NCI-H774 (cell line): ENCODE data around the gene ABHD5.

Source experiments
- DNase-seq: peaks from one replicate; lab custom pipeline; 2025; lab: John Stamatoyannopoulos, UW

Gene ABHD5

DNA sequence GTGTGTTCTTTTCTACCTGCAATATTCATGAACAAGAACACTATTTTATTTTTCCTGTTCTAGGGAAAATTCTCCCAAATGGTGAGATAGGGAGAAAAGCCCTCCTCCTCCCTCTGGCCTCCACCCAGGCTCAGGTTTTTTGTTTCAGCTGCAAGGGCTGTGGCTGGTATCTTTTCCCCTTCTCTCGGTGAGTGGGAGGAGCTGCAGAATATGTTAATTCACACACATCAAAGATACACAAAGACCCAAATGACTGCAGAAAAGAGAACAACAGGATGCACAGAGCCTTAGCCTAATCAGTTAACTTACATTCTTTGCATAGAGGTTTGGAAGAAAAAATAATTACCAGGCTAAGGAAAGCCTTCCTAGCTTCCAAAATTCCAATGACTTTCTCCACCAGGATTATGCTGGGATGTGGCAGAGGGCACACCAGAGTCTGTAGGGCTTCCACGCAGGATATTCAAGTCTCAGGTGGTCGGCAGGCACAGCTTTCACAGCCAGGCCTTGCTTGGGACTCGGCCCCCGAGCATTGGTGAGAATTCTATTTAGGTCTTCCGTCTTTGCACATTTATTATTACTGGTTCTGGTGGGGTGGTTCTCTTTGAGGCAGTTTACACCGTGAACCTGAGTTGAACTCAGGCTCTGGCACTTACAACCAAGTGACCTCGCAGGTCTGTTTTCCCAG is 64.9 kb downstream of the ABHD5 start:
- DNase-seq, result no peak

DNA sequence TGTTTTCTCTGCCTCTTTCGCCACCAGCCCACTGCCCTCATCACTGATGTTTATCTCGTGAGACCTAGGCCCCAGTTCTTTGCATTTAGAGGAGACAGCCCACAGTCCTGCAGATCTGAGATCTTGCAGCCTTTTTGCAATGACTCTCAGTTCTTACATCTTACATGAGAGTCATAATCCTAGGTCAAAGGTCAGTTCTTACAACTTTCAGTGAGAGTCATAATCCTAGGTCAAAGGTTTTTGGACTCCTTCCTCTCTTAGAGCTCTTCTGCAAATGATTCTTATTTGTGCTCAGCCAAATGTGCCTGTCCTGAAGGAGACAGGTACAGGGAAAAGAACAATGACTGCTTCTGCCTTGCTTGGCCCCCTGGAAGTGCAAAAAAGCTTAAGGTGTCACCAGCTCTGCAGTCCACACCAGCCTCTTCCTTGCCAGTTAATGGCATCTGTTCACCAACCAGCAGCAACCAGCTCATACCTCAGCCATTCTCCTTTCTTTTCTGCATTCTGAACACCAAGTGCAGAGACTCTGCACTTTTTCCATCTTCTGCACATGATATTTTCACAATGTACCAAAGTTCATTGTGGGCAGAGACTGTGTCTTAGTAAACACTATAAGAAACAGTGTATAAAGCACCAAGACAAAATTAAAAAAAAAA is 67.1 kb downstream of the ABHD5 start:
- DNase-seq, result no peak

DNA sequence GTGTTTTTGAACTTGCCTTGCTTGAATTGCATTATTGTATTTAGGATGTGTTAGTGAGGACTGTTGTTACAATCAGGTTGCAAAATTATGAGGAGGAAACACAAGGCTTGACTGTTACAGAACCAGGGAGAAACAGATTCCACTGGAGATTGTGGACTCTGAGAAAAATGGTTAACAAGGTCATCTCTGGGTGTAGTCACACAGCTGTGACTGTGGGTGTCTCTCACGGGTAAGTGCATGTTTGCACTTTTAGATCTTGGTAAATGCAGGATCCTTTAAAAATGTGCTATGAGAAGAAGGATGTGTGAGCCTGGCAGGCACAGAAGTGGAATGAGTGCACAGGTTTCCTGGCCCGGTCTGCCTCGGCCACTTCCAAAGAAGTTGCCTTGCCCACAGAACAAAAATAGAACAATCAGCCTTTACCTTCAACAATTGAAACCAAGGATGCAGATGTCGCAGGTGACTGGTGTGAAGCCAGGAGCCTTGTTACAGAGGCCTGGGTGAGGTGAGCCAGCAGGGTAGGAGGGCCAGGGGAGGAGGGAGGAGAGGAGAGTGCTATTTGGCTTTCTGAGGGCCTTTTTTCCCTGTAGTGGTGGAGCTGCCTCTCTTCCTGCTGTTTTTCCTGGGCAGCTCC is 68.0 kb downstream of the ABHD5 start:
- no peak for DNase-seq

DNA sequence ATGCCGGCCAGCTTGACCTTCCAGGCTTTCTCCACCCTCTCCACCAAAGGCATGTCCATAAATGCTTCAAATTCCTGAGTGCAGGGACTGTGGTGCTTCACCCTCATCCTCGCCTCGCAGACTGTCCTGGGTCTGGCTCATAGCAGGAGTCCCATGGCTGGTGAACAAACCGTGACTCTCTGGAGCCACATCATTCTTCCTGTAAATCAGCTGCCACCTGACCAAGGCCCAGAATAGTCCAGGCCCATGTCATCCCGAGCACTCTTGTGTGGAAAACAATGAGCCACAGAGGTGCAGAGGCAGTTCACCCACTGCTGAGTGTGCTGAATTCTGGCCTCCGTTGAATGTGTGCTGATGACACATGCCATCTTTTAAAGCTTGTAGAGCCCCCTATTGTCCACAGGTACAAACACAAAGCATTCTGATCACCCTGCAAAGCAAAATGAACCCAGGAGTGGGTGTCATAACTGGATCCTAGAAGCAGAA is 68.6 kb downstream of the ABHD5 start:
- no peak for DNase-seq

DNA sequence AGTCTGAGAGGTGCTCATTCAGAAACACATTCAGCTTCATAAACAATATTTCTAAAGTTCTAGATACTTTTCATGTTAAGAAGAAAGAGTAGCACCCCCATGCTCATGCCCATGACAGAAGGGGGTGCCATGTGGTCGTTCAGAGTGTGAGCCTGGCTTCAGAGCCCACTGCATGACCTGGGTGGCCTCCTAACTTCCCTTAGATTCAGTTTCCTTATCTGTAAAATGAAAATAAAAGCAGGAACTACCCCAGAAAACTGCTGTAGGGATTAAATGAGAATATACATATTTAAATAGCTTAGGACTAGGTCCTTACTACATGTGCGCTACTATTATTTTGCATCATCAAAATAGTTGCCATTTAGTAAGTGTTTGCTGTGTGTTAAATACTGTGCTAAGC is 69.2 kb downstream of the ABHD5 start:
- DNase-seq, result no peak

DNA sequence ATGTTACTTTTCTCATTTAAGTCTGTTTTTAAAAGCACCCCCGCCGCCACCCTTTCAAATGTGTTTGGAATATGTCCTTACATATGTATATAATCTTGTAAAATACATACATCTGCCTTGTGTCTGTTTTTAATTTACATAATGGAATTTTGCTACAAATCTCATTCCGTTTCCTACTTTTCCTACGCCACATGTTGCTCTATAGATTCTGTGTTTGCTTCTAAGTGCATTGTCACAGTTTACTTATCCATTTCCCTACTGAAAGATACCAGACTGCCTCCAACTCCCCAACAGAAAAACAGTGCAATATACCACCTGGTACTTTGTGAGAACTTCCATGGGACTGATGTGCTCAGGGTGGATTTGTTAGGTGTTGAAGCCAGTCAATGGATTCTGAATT is 70.2 kb downstream of the ABHD5 start:
- DNase-seq, result no peak

DNA sequence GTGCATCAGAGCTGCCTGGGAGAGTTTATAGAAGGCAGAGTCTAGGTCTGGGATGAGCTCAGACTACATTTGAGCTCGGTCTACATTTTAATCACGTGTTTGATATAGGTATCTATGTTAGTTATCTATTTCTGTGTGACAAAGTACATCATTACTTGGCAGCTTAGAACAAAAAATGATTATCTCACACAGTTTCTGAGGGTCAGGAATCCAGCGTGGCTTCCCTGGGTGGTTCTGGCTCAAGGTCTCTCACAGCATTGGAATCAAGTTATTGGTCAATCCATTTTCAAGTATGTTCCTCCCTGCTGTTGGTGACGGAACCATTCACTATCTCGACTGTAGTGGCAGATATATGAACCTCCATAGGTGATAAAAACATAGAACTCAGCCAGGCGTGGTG is 71.7 kb downstream of the ABHD5 start:
- no peak for DNase-seq

DNA sequence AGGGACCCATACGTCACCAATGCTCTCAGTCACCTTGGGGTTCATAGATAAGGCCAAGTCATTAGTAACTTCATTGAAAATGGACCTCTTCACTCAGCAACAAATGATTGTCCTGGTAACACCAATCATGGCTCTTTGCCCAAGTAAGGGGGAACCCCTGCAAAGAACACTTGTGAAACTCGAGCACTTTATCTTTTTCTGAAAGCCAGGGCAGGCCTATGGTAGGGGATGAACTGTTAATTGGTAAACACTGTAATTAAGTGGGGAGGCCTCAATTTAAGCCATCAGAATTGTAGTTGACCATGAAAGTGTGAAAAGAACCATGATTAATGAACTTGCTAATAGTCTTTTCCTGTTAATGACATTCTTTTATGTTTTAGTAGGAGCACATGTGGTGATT is 73.3 kb downstream of the ABHD5 start:
- no peak for DNase-seq

DNA sequence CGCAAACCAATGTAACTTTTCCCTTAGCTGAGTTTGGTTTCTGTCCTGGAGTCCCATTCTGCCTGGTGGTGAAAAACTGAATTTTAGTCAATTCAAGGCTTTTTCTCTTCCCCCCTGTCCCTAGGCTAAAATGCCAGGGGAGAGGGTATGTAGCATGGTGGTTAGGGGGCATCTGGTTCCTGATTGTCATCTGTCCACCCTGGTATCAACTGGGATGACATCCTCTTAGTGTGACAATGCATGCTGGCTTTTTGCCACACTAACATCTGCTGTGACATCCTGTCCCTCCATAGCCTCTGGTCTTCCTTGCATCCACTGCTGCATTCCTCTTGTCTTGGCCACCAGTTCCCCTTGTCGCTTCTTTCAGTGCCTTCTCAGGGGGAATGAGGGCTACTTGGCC is 73.7 kb downstream of the ABHD5 start:
- DNase-seq, result no peak

DNA sequence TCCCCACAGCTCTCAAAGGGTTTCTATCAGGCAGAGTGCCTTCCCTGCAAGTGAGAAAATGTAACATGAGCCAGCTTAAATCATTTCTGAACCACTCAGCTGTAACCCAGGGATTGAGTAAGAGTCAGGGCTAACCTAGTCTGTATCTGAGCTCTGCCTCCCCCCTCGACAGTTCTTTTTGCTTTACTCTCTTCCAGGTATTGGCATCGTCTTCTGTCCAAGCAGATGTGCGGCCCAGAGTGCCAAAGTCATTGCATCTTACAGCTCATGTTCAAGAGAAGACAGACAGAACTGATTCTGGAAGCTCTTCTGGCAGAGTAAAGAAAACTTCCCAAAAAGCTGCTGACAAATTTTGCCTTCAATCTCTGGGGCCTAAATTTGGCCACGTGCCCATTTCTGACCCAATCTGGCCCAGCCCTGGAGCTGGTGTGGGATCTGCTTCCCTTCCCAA is 74.8 kb downstream of the ABHD5 start:
- DNase-seq, result no peak

DNA sequence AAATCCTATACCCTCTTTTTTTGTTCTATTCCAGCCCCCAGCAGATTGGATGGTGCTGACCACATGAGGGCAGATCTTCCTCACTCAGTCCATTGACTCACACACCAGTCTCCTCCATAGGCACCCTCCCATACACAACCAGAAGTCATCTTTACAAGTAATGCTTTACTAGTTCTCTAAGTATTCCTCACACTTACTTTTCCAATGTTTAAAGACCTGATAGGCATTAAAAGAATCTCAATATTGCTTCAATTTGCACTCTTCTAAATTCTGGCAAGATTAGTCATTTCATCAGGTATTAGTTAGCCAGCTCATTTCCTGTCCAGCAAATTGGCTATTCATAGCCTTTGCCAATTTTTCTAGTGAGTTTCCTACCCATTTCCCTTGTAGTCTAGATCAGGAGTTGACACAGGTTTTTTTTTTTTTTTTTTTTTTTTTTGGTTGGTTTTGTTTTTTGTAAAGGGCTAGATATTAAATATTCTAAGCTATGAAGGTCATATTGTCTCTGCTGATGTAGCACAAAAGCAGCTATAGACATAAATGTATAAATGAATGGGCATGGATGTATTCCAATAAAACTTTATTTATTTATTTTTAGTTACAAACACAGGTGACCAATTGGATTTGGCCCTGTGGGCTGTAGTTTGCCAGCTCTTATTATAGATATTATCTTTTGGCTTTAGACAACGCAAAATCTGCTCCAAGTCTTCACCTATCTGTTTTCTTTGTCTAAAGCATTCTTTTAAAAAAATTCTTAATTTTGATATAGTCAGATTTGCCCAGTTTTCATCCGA is 76.1 kb downstream of the ABHD5 start:
- DNase-seq, result no peak

DNA sequence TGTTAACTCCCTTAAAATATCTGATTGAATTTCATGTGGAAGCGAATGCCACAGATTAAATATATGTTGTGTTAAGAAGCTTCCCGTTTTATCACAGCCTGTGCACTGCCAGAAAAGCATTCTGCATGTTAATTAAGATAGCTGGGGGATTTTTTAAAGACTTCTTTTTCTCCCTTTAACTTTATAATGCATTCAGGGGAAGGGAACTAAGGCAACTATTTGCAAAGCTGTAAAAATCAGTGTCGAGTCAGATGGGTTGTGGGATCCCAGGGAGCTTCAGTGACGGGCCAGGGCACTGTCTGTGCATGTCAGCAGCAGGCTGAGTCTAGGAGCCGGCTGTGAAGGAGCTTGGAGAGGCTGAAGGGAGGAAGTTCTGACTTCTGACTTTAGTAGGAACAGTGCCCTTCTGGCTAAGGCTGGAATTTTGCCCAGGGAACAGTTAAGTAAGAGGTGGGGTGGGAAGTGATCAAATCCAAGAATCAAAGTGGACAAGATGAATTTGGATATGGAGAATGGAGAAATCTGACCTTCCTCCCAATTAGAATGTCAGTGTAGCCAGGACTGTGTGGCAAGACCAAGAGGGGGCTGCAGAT is 77.7 kb downstream of the ABHD5 start:
- DNase-seq, result no peak

DNA sequence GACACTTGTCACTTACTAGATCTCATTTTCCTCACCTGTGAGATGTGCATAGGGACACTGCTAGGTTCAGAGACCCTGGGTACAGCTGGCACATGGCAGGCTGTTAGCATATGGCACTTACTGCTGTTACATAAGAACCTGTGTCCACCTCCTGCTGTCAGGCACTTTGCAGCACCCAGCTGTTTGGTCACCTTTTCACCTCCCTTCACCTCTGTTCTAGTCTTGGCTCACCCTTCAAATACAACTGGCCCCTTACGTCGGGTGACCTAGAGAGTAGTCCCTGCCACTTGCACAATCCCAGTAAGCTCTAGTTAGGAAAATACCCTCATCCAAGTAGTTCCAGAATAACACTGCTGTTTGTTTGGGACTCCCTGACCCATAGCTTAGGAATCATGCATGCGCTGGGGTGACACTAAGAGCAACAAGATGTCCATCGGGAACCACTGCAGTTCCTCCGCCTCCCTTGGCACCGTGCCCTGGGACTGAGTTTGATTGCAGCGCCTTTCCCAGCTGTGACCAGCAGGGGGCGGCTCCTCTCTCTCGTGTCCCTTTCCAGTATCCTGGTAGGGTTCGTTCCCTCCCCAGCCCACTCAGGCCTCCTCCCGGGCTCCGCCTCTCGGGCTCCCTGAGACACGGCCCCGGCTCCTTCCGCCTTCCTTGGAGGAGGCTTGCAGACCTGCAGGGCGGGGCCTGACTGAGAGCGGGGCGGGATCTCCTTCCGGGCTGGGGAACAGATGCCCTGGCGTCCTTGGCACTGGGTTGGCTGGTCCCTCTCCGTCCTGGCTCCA is 78.6 kb downstream of the ABHD5 start:
- DNase-seq, result peak; percentile 67

DNA sequence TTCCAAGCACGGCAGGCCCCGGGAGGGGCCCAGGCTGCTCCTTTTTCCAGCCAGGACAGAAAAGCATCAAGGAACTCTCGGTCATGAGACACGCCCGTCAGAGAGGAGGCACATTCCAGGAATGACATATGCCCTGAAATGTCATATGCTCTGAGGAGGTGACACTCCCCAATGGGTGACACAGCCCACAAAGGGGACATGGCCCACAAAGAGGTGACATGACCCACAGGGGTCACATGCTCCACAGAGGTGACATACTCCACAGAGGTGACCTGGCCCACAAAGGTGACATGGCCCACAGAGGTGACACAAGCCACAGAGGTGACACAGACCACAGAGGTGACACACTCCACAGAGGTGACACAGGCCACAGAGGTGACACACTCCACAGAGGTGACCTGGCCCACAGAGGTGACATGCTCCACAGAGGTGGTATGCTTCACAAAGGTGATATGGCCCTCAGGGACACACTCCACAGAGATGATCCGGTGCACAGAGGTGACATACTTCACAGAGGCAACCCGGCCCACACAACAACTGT is 79.2 kb downstream of the ABHD5 start:
- no peak for DNase-seq

DNA sequence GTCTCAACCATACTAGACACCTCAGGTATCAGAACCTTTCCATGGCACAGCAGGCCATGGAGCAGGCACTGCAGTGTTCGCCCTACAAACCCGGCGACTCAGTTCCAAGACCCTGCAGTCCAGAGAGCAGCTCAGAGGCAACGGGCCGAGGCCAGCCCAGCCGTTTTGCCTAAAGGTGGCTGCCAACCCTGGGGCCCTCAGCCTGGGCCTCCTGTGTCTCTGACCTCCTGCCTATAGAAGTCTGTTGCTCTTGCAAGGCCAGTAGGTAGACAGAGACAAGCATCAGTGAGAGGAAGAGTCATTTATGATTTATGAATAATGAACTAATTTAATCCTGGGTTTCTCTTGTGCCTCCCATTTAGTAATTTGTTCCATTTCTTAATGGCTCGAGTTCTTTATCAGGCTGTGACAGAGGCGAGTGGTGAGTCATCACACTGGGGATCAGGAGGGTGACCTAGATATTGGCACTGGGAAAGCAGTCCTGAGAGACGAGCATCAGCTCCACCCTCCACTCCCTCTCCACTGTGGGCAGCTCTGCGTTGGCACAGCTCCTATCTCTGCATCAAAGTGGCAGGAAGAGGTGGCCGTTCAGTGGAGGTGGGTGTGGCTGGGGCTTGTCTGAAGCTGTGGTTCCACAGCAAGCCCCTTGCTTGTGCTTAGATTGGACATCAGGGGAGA is 79.8 kb downstream of the ABHD5 start:
- DNase-seq, result no peak

DNA sequence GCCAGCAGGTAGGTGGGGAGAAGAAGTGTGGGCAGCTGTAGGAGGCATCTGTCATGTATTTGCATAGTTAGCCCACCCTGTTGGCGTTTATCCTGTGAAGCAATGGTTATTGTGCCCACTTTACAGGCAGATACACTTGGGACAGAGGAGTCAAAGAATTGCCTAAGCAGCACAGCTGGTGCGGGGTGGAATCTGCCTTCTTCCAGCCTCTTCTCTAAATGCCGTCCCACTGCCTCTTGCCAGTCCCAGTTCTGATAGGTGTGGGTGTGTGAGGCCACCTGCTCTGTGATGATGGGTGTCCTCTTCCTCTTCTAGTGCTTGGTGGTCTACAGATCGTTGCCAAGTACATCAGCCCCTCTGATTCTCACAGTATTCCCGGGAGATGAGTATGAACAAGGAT is 80.9 kb downstream of the ABHD5 start:
- DNase-seq, result no peak

DNA sequence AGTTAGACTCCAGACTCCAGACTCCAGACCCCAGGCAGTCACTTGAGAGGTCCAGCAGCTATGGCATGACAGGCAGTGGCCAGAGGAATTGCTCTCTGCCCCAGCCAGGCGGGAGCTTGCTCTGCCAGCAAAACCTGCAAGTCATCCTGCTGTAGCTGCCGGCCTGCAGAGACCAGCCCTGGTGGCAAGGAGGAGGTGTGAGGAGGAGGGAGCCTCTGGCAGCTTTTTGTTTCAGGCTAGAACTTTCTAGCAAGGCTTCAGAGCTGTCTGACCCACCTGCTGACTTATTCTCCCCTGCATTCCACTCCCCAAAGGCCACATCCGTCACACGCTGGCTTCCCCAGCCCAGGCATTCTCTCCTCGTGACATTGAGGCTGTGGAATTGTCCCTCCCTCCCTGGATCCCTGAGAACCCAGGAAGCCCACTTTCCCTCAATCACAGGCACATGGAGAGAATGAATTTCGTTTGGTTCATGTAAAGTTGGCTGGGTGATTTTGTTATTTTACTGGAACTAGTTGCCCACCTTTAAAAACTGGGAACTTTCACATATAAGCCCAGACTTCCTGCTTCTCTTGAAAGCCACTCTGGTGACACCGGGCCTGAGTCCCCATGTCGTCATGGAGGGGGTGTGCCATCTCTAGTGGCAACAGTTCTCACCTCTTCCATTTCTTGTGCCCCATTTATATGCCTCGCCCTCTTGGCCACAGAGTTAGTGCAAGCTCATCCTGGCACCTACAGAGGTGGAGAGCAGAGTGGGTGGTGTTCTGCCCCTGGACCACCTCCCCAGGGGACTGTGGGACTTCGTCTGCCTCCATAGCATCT is 82.7 kb downstream of the ABHD5 start:
- DNase-seq, result no peak

DNA sequence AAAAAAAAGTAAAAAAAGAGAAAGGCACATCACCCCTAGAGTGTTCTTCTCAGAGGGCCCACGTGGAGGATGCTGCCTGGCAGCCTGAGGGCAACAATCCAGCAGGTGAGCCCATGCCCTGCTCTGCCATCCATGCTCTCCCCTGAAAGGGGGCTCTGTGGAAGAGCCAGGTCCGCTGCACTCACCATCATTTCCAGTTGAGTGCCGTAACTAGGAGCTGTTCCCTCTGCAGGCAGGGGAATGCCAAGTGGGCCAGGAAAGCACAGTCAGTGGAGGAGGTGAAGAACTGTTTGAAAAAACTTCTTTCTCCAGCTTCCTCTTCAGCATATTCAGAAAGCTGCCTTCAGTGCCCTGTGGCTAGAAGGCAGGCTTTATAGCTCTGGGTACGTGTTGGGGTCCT is 84.1 kb downstream of the ABHD5 start:
- DNase-seq, result no peak

DNA sequence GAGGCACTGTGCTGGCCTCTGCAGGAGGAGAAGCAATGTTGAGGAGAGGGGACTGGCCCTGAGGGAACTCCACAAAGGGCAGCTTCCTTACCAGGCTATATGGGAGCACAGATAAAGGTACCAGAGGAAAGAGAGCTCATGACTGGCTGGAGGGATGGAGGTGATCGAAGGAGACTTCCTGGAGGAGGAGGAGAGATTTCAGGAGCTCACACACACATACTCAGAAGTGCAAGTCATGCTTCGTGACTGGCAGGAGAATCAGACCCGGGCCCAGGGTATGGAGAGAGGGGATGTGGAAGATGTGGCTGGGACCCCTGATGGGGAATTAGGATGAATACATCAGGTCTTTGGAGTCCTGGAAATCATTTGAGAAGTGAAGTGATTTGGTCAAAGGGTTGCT is 85.4 kb downstream of the ABHD5 start:
- DNase-seq, result no peak

DNA sequence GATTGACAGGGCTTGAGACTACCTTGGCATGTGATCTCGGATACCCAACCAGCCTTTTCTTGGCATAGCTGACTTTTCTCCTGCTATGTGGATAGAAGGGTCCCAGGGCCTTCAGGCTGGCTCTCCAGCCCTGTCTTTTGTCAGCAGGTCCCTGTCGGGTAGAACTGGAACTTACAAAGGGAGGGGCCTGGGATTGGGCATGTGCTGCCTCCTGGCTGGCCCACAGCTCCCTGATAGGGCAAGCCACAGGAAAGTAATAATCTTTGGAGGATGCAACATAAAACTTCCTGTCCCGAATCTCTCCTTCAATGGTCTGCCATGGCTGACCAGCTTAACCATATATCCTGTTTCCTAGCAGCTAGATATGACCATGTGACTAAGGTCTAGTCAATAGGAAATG is 89.1 kb downstream of the ABHD5 start:
- no peak for DNase-seq
